Psoas muscle (tissue), 8 donors: ENCODE measurements around the gene GLB1L. TPM values are rescaled to one million over a fixed set of nuclear protein-coding genes. Genes with fewer than 3 reads are reported as not detected.

ENCODE experiments used
- ATAC-seq, 4 donors: fragments of 200-7000 bp; cut with Tn5 transposase; one replicate each; pipeline ENCODE4 v1.9.1; 2020; ENCODE audit warnings: moderate library complexity in 3 of 4, mild to moderate bottlenecking in 2 of 4
- DNase-seq, 2 donors: peaks; one replicate each; pipeline ENCODE4 v3.0.0-alpha.2; 2020
- H3K27ac ChIP-seq: fragments of 200-600 bp; one replicate; pipeline ENCODE4 v1.8.0; 2022
- H3K27me3 ChIP-seq, 3 donors: fragments of 200-600 bp in 1 of 3; one replicate each; pipeline versions ENCODE4 v1.6.1 to v1.8.0; 2013 to 2022; ENCODE audit warnings: low read length in 2 of 3, mild to moderate bottlenecking in 2 of 3, moderate library complexity in 1 of 3; ENCODE audit not compliant: insufficient read depth in 3 of 3
- H3K36me3 ChIP-seq, 2 donors: fragments of 200-600 bp in 1 of 2; one replicate each; pipeline versions ENCODE4 v1.6.1 to v1.8.0; 2013 to 2022; ENCODE audit warnings: low read depth in 1 of 2, mild to moderate bottlenecking in 1 of 2, moderate library complexity in 1 of 2; ENCODE audit not compliant: insufficient read depth in 1 of 2
- H3K4me1 ChIP-seq: fragments of 200-600 bp; one replicate; pipeline ENCODE4 v1.8.0; 2022
- H3K4me3 ChIP-seq: fragments of 200-600 bp; one replicate; pipeline ENCODE4 v1.8.0; 2022; ENCODE audit warnings: mild to moderate bottlenecking
- H3K9me3 ChIP-seq: fragments of 200-600 bp; one replicate; pipeline ENCODE4 v1.8.0; 2022
- WGBS, 3 donors: extraction: QIAGEN DNeasy Blood & Tissue Kit; methylation state at CpG; one replicate each; pipeline versions ENCODE4 v1.1.6 to v1.1.7; 2013; 5-methylcytosine and 5-hydroxymethylcytosine counted together
- intact Hi-C, 2 donors: fragments of 100-400 bp; cut with DNase I; formaldehyde crosslinking; loops; one replicate each; pipeline versions ENCODE4 v1.11.0 to v1.14.2; 2022
- polyA plus RNA-seq, 3 donors: library from polyadenylated mRNA; stranded (reverse); fragments of 200-250 nt; gene quantifications; one replicate each; pipeline ENCODE4 v1.2.3, GENCODE V29; 2013
- total RNA-seq, 4 donors: library from RNA; stranded (reverse); fragmentation: NEBNext Ultra II Directional in 2 of 4; extraction: Animal tissue kit (Norgen Biotek cat#: 25700) in 2 of 4; gene quantifications; one replicate each; pipeline versions ENCODE4 v1.2.1 to v1.2.4, GENCODE V29; 2021 to 2023
- TF ChIP-seq, protein P1 (sequence below): fragments of 200-600 bp; IDR thresholded peaks from one replicate; pipeline ENCODE4 v1.8.0; 2022; ENCODE audit warnings: antibody characterized with exemption
- donor health status: healthy with polysubstance abuse.
- donor health status: DM: no; HTN: no; CAD: no; lungs with moderate emphysema.
- donor health status: Bipolar disorder and iron deficiency.
- donor health status: healthy.
- donor health status: DM: yes; HTN: yes; CAD: no.
- donor health status: DM: no; HTN: no; CAD: no.
- donor health status: DM: no; HTN: no; CAD: no.
- donor health status: DM: yes; HTN: yes; CAD: no.

GLB1L gene
- total and polyA plus RNA-seq, 7 donors = 0.55 to 3.7 (median 0.90) TPM

DNA sequence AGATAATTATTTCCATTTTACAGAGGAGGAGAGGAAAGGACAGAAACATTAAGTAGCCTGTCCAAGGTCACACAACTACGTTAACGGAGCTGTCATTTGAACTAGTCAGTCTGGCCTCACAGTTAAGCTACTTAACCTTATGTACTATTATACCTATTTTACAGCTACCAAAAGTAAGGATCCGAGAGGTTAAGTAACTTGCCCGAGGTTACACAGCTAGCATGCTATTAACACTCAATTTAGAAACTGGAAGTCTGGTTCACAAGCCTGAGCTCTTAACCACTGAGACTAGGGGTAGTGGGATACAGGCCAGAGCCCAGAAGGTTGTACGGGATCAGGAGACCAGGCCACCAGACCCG, 476 bp downstream of the GLB1L start:
- Histone ChIP-seq H3K36me3 (peaks cover 0 to 30% of the 10 kb centered on the region in 2 donors), H3K9me3 (no peaks in the 10 kb centered on the region), H3K4me3 (peak overlapping the region; percentile 95), H3K27me3 (no peaks in the 10 kb centered on the region), H3K27ac (peak overlapping the region; percentile 94), H3K4me1 (peaks cover 34% of the 10 kb centered on the region)
- TF ChIP-seq, protein P1, sequence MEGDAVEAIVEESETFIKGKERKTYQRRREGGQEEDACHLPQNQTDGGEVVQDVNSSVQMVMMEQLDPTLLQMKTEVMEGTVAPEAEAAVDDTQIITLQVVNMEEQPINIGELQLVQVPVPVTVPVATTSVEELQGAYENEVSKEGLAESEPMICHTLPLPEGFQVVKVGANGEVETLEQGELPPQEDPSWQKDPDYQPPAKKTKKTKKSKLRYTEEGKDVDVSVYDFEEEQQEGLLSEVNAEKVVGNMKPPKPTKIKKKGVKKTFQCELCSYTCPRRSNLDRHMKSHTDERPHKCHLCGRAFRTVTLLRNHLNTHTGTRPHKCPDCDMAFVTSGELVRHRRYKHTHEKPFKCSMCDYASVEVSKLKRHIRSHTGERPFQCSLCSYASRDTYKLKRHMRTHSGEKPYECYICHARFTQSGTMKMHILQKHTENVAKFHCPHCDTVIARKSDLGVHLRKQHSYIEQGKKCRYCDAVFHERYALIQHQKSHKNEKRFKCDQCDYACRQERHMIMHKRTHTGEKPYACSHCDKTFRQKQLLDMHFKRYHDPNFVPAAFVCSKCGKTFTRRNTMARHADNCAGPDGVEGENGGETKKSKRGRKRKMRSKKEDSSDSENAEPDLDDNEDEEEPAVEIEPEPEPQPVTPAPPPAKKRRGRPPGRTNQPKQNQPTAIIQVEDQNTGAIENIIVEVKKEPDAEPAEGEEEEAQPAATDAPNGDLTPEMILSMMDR = no peak
- DNase-seq = no peak
- WGBS, 3 donors = 33 to 40% (median 37%) methylated on average over 6 of the region's 6 CpGs
- intact Hi-C loops = loop anchor here in 1 of 2 donors (10.0 kb wide), 1 partner anchor 50 kb away; no protein-coding TSS in a partner anchor
- ATAC-seq = no peak

DNA sequence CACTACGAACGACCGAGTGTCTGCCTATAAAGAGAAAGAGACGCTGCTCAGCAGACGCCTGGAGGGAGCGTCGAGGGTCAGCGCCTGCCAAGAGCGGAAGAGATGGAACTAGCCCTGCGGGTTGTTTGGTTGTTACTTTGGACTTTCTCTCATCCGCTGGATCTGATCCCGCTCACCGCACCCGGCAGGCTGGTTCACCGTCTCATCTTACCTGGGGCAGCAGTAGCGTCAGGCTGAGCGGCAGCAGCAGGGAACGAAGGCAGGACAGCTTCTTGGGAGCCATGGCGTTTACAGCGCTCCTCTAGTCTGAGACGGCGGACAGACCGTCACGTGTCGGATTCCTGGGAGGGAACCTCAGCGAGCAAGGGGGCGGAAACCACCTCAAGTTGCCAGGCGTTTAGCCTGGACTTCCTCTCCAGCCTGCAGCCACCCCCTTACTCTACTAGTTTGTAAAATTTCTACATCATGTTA, 1.9 kb downstream of the GLB1L start:
- no peak overlapping the region for H3K4me3 ChIP-seq

DNA sequence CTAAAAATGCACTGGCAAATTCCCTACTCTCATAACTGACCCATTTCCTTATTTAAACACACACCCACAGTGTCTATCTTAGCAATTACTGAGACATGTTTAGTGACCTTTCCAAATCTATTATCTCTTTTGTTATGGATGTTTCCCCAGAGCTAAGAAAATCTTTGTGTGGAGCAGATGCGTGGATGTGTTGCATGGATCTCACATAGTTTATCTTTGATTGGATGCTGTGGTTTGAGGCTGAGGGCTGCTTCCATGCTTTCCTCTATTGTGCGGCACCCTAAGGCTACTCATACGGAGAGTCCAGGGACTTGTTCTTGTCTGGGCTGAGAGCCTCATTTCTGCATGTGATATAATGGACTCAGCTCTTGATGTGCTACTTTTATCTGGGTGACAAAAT, 10.9 kb downstream of the GLB1L start:
- intact Hi-C loops = no loop called here
- DNase-seq (no peak), ATAC-seq (no peak)
- Histone ChIP-seq H3K27ac (no peak overlapping the region), H3K36me3 (peaks cover 24 to 77% of the 10 kb centered on the region in 2 donors), H3K27me3 (no peaks in the 10 kb centered on the region), H3K4me1 (peaks cover 8% of the 10 kb centered on the region), H3K4me3 (no peak overlapping the region), H3K9me3 (no peaks in the 10 kb centered on the region)
- TF ChIP-seq, protein P1 = no peak
- WGBS, 3 donors = 71 to 95% (median 85%) methylated on average over 3 of the region's 3 CpGs

More for the DNA sequence above, 1.9 kb downstream of the GLB1L start:
- Histone ChIP-seq H3K4me1 (peaks cover 19% of the 10 kb centered on the region), H3K9me3 (no peaks in the 10 kb centered on the region), H3K27me3 (no peaks in the 10 kb centered on the region), H3K27ac (no peak overlapping the region), H3K36me3 (peaks cover 0 to 21% of the 10 kb centered on the region in 2 donors)
- WGBS, 3 donors = 33 to 40% (median 34%) methylated on average over 28 of the region's 28 CpGs
- intact Hi-C loops = loop anchor here in 1 of 2 donors (10.0 kb wide), 1 partner anchor 51 kb away; no protein-coding TSS in a partner anchor
- ATAC-seq (no peak), DNase-seq (no peak)
- TF ChIP-seq, protein P1 = no peak

DNA sequence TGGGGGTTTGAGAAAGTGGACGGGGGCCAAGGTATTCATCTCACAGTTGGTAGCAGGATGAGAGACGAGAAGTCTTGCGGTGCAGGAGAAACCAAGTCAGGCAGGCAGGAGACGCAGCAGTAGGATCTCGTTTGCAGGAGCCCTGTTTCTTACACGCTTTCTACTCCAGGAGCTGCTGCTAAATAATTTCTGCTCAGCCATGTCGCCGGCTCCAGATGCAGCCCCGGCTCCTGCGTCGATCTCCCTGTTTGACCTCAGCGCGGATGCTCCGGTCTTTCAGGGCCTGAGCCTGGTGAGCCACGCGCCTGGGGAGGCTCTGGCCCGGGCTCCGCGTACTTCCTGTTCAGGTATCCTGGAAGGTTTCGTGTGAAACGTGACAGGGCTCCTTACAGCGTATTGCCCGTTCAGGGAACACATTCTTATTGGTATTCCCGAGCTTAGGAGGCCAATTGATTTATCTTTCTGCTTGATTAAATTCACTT, 15.1 kb downstream of the GLB1L start:
- Histone ChIP-seq H3K36me3 (peaks cover 13 to 71% of the 10 kb centered on the region in 2 donors), H3K4me3 (peak overlapping the region; percentile 87), H3K4me1 (peaks cover 19% of the 10 kb centered on the region), H3K27ac (peak overlapping the region; percentile 98), H3K9me3 (no peaks in the 10 kb centered on the region), H3K27me3 (no peaks in the 10 kb centered on the region)
- TF ChIP-seq, protein P1 = no peak
- whole genome bisulfite sequencing, 3 donors = 0 to 1% (median 1%) methylated on average over 24 of the region's 24 CpGs
- ATAC-seq = peak; percentile 5 to 46 (median 24)
- DNase-seq = peak in 1 of 2 donors; percentile 74
- intact Hi-C loops = no loop called here
